ENCODE measurements around the gene NUP107. TPM values are rescaled to one million over a fixed set of nuclear protein-coding genes. Genes with fewer than 3 reads are reported as not detected.

Gene NUP107
- total RNA-seq, 1 experiment from 2014 or later = 119 TPM

- Mint-ChIP-seq H3K4me3 (ENCODE audit: unreplicated experiment) (no peak overlapping the region), H3K9me3 (ENCODE audit: unreplicated experiment) (no peaks in the 10 kb centered on the region), H3K4me1 (ENCODE audit: low read depth, unreplicated experiment) (peaks cover 7% of the 10 kb centered on the region), H3K36me3 (ENCODE audit: insufficient read depth, unreplicated experiment) (peaks cover 20% of the 10 kb centered on the region), H3K27me3 (ENCODE audit: insufficient read depth, unreplicated experiment) (no peaks in the 10 kb centered on the region), H3K27ac (ENCODE audit: unreplicated experiment) (no peak overlapping the region)
- Histone ChIP-seq H3K4me1 (no peaks in the 10 kb centered on the region), H3K4me3 (ENCODE audit: low read depth, low read length) (no peak overlapping the region), H3K9me3 (no peaks in the 10 kb centered on the region), H3K36me3 (ENCODE audit: control insufficient read depth, insufficient read depth, low read length) (no peaks in the 10 kb centered on the region), H3K27me3 (replicated peaks; ENCODE audit: control insufficient read depth, insufficient read depth, low read length) (no peaks in the 10 kb centered on the region)
- BruUV-seq (replicated peaks) = no TSS peak
- ChIA-PET CTCF (no interaction called here), POLR2A (no interaction called here)
- intact Hi-C loops (cut with micrococcal nuclease; ENCODE audit: unreplicated experiment) = no loop called here
- no peak for DNase-seq
- no peak for TF ChIP-seq CTCF (IDR thresholded peaks at IDR 0.05; ENCODE audit: insufficient read depth in 1 of 2, low read depth in 1 of 2, low read length in 1 of 2, severe bottlenecking in 1 of 2, unreplicated experiment in 1 of 2)
Measured at GRCh38 chr12:68765696-68766095, 78.9 kb downstream of the NUP107 start.

GRCh38 chr12:68766646-68767045 is 79.9 kb downstream of the NUP107 start:
- no TSS peak for BruUV-seq (replicated peaks)
- no peaks in the 10 kb centered on the region for H3K9me3 ChIP-seq
- no peak for TF ChIP-seq CTCF (IDR thresholded peaks at IDR 0.05; ENCODE audit: insufficient read depth in 1 of 2, low read depth in 1 of 2, low read length in 1 of 2, severe bottlenecking in 1 of 2, unreplicated experiment in 1 of 2)
- Mint-ChIP-seq H3K36me3 (ENCODE audit: insufficient read depth, unreplicated experiment) (peaks cover 16% of the 10 kb centered on the region), H3K27me3 (ENCODE audit: insufficient read depth, unreplicated experiment) (no peaks in the 10 kb centered on the region), H3K4me3 (ENCODE audit: unreplicated experiment) (no peak overlapping the region), H3K27ac (ENCODE audit: unreplicated experiment) (no peak overlapping the region), H3K4me1 (ENCODE audit: low read depth, unreplicated experiment) (peaks cover 7% of the 10 kb centered on the region), H3K9me3 (ENCODE audit: unreplicated experiment) (no peaks in the 10 kb centered on the region)
- CTCF ChIA-PET = no interaction called here
- no peaks in the 10 kb centered on the region for H3K4me1 ChIP-seq
- no peak overlapping the region for H3K4me3 ChIP-seq (ENCODE audit: low read depth, low read length)
- POLR2A ChIA-PET = no interaction called here
- DNase-seq = no peak
- H3K36me3 ChIP-seq (ENCODE audit: control insufficient read depth, insufficient read depth, low read length) = no peaks in the 10 kb centered on the region
- intact Hi-C loops (cut with micrococcal nuclease; ENCODE audit: unreplicated experiment) = no loop called here
- H3K27me3 ChIP-seq (replicated peaks; ENCODE audit: control insufficient read depth, insufficient read depth, low read length) = no peaks in the 10 kb centered on the region

- TF ChIP-seq CTCF (IDR thresholded peaks at IDR 0.05; ENCODE audit: insufficient read depth in 1 of 2, low read depth in 1 of 2, low read length in 1 of 2, severe bottlenecking in 1 of 2, unreplicated experiment in 1 of 2) = no peak
- Mint-ChIP-seq H3K4me1 (ENCODE audit: low read depth, unreplicated experiment) (peaks cover 2% of the 10 kb centered on the region), H3K27me3 (ENCODE audit: insufficient read depth, unreplicated experiment) (no peaks in the 10 kb centered on the region), H3K27ac (ENCODE audit: unreplicated experiment) (no peak overlapping the region), H3K9me3 (ENCODE audit: unreplicated experiment) (no peaks in the 10 kb centered on the region), H3K36me3 (ENCODE audit: insufficient read depth, unreplicated experiment) (peaks cover 16% of the 10 kb centered on the region), H3K4me3 (ENCODE audit: unreplicated experiment) (no peak overlapping the region)
- H3K9me3 ChIP-seq = no peaks in the 10 kb centered on the region
- H3K4me1 ChIP-seq = no peaks in the 10 kb centered on the region
- BruUV-seq (replicated peaks) = no TSS peak
- intact Hi-C loops (cut with micrococcal nuclease; ENCODE audit: unreplicated experiment) = no loop called here
- CTCF ChIA-PET = no interaction called here
- POLR2A ChIA-PET = no interaction called here
- H3K4me3 ChIP-seq (ENCODE audit: low read depth, low read length) = no peak overlapping the region
- no peaks in the 10 kb centered on the region for H3K27me3 ChIP-seq (replicated peaks; ENCODE audit: control insufficient read depth, insufficient read depth, low read length)
- no peak for DNase-seq
- H3K36me3 ChIP-seq (ENCODE audit: control insufficient read depth, insufficient read depth, low read length) = no peaks in the 10 kb centered on the region
Measured at GRCh38 chr12:68767191-68767590, 80.4 kb downstream of the NUP107 start.
